H1 (cell line): ENCODE measurements around the gene PAX9. TPM values are rescaled to one million over a fixed set of nuclear protein-coding genes. Genes with fewer than 3 reads are reported as not detected.
A peak's percentile ranks its signal among the peaks of the same experiment; 100 is the strongest.

Experiments used
- CTBP2 ChIP-seq: IDR thresholded peaks from 2 replicates; pipeline ENCODE4 v1.7.0; 2011; ENCODE audit warnings: borderline replicate concordance, mild to moderate bottlenecking, moderate library complexity, mixed read lengths, low read length; ENCODE audit not compliant: insufficient read depth, insufficient read length
- E2F6 ChIP-seq: IDR thresholded peaks from 2 replicates; pipeline ENCODE4 v1.6.1; 2012; ENCODE audit warnings: inconsistent platforms
- FOSL1 ChIP-seq: IDR thresholded peaks from 2 replicates; pipeline ENCODE4 v1.6.1; 2011; ENCODE audit warnings: mild to moderate bottlenecking, low read depth, low read length, moderate library complexity; ENCODE audit not compliant: insufficient read depth
- GTF2F1 ChIP-seq: IDR thresholded peaks from 2 replicates; pipeline ENCODE4 v1.6.1; 2012; ENCODE audit warnings: low read depth, low read length, improper control_type of control experiment, borderline replicate concordance
- HDAC2 ChIP-seq, 2 experiments: fragments of 300-600 bp in 1 of 2; sonication (generic) in 1 of 2; IDR thresholded peaks; 2 replicates each; pipeline ENCODE4 v1.6.1; 2011 to 2012; ENCODE audit warnings: low read depth in 2 of 2, low read length in 2 of 2, mild to moderate bottlenecking in 2 of 2, moderate library complexity in 2 of 2, borderline replicate concordance in 1 of 2, inconsistent platforms in 1 of 2
- RAD21 ChIP-seq, 2 experiments: IDR thresholded peaks in 1 of 2; conservative IDR thresholded peaks in 1 of 2; 2 replicates each; pipeline ENCODE4 v1.6.1; 2011; ENCODE audit warnings: low read depth in 2 of 2, low read length in 2 of 2, improper control_type of control experiment in 1 of 2, inconsistent platforms in 1 of 2, mild to moderate bottlenecking in 1 of 2, moderate library complexity in 1 of 2
- RNF2 ChIP-seq: fragments of 200-900, 300-1000 bp; sonication (generic); IDR thresholded peaks from 2 replicates; pipeline ENCODE4 v1.7.1; 2016; ENCODE audit warnings: borderline replicate concordance, low read depth, mild to moderate bottlenecking, antibody characterized with exemption, low read length; ENCODE audit not compliant: poor library complexity, severe bottlenecking; ENCODE audit errors: missing control alignments
- SUZ12 ChIP-seq: fragments of 200-600 bp; sonication (generic); IDR thresholded peaks from 2 replicates; pipeline ENCODE4 v1.6.1; 2012; ENCODE audit warnings: mild to moderate bottlenecking, inconsistent platforms, low read length, moderate library complexity, mixed read lengths
- polyA plus RNA-seq, 7 experiments: library from polyadenylated mRNA; depleted of rRNA in 3 of 7; stranded (reverse) in 5 of 7; unstranded in 2 of 7; fragments of >200 nt in 5 of 7; fragments of 200-250 nt in 2 of 7; gene quantifications; 1 replicate in 5 of 7; 2 replicates in 1 of 7; 4 replicates in 1 of 7; pipeline versions ENCODE4 v1.2.1 to v1.2.3, GENCODE V29; 2011 to 2013; ENCODE audit warnings: missing spikeins in 2 of 7, mixed read lengths in 2 of 7
- total RNA-seq: library from RNA; stranded (reverse); fragmentation: NEBNext Ultra II Directional; extraction: Animal tissue kit (Norgen Biotek cat#: 25700); gene quantifications from 2 replicates; pipeline ENCODE4 v1.2.1, GENCODE V29; 2021

Gene PAX9
- total and polyA plus RNA-seq, 2 of the 8 experiments (the other 6 are each of a cell fraction or from before 2014, with no cell fraction given) = 0.05 TPM; not detected in 1

- TF ChIP-seq HDAC2 (IDR thresholded peaks at IDR 0.05; ENCODE audit: borderline replicate concordance in 1 of 2, low read depth in 2 of 2, low read length in 2 of 2) (peak in 1 of 2 experiments; percentile 47; a peak in 1 of 4 replicates), RAD21 (IDR thresholded peaks at IDR 0.05 in 1 of 2, conservative IDR thresholded peaks at IDR 0.05 in 1 of 2; ENCODE audit: low read depth in 2 of 2, low read length in 2 of 2) (peak; percentile 35 to 58), FOSL1 (no peak), CTBP2 (peak; percentile 40), RNF2 (peak; percentile 40), GTF2F1 (no peak), E2F6 (peak; percentile 46; the same call in 1 of the 2 replicates), SUZ12 (peak; percentile 82)
These were observed 5.5 kb upstream of the PAX9 start (continued) for GRCh38 chr14:36655963-36656686.
